H1 (cell line): ENCODE measurements around the gene BLVRA. TPM values are rescaled to one million over a fixed set of nuclear protein-coding genes. Genes with fewer than 3 reads are reported as not detected.

Experiments
- CTCF ChIA-PET: fragments of 300-600 bp; sonication (Branson Sonifier 250); formaldehyde crosslinking; loops from one replicate; lab custom pipeline; 2021; ENCODE audit not compliant: partially characterized antibody; lab: Charles Lee
- POLR2A ChIA-PET: fragments of 300-600 bp; sonication (Branson Sonifier 250); formaldehyde crosslinking; loops from one replicate; lab custom pipeline; 2021; ENCODE audit warnings: inconsistent platforms; ENCODE audit not compliant: partially characterized antibody; lab: Charles Lee
- DNase-seq, 2 experiments: peaks; one replicate each; pipeline versions ENCODE4 v3.0.0 to v3.0.0-alpha.2; 2010 to 2022; ENCODE audit warnings: low spot score in 2 of 2, low read depth in 1 of 2, mixed read lengths in 1 of 2
- FAIRE-seq: peaks from 2 replicates; lab custom pipeline; 2011; peaks lifted over from hg19 to GRCh38; lab: Jason Lieb, UNC
- H2AFZ ChIP-seq: 2 replicates; pipeline ENCODE4 v1.8.1; 2012; ENCODE audit warnings: low read length, inconsistent platforms
- H2AK5ac ChIP-seq: 2 replicates; pipeline ENCODE4 v1.6.1; 2013; ENCODE audit warnings: low read depth, low read length
- H2BK120ac ChIP-seq: replicated peaks from 2 replicates; pipeline ENCODE3; 2013; ENCODE audit warnings: low read depth, low read length, inconsistent platforms
- H2BK12ac ChIP-seq: 2 replicates; pipeline ENCODE4 v1.6.1; 2013; ENCODE audit warnings: low read depth, low read length
- H2BK15ac ChIP-seq: 2 replicates; pipeline ENCODE4 v1.6.1; 2013; ENCODE audit warnings: low read length
- H2BK20ac ChIP-seq: 2 replicates; pipeline ENCODE4 v1.6.1; 2013; ENCODE audit warnings: low read length
- H2BK5ac ChIP-seq: 2 replicates; pipeline ENCODE4 v1.6.1; 2013; ENCODE audit warnings: low read depth, low read length
- H3K14ac ChIP-seq: 2 replicates; pipeline ENCODE4 v1.6.1; 2013; ENCODE audit warnings: inconsistent platforms; ENCODE audit not compliant: insufficient read length
- H3K18ac ChIP-seq: 2 replicates; pipeline ENCODE4 v1.6.1; 2013; ENCODE audit warnings: low read length; ENCODE audit errors: extremely low read depth
- H3K23ac ChIP-seq: 2 replicates; pipeline ENCODE4 v1.6.1; 2013; ENCODE audit warnings: inconsistent platforms; ENCODE audit not compliant: insufficient read length
- H3K23me2 ChIP-seq: 2 replicates; pipeline ENCODE4 v1.6.1; 2013; ENCODE audit warnings: low read depth, low read length
- H3K27ac ChIP-seq: 2 replicates; pipeline ENCODE4 v1.6.1; 2011; ENCODE audit warnings: low read depth, low read length, inconsistent platforms
- H3K27me3 ChIP-seq, 4 experiments: replicated peaks in 1 of 4; 1 replicate in 1 of 4; 2 replicates in 3 of 4; pipeline versions ENCODE4 v1.6.1 to v1.8.1; 2011 to 2013; ENCODE audit warnings: low read length in 3 of 4, mild to moderate bottlenecking in 3 of 4, inconsistent platforms in 2 of 4, mixed read lengths in 2 of 4, moderate library complexity in 1 of 4; ENCODE audit not compliant: control insufficient read depth in 3 of 4, insufficient read depth in 3 of 4; ENCODE audit errors: extremely low read depth in 1 of 4
- H3K36me3 ChIP-seq, 4 experiments: 2 replicates each; pipeline versions ENCODE4 v1.6.1 to v1.8.1; 2011 to 2013; ENCODE audit warnings: mild to moderate bottlenecking in 4 of 4, low read length in 3 of 4, moderate library complexity in 2 of 4, control low read depth in 1 of 4, inconsistent platforms in 1 of 4; ENCODE audit not compliant: insufficient read depth in 4 of 4, control insufficient read depth in 2 of 4
- H3K4ac ChIP-seq: replicated peaks from 2 replicates; pipeline ENCODE3; 2013; ENCODE audit warnings: low read length, low read depth, mixed read lengths, inconsistent platforms; ENCODE audit not compliant: insufficient read length
- H3K4me1 ChIP-seq, 4 experiments: replicated peaks in 1 of 4; 1 replicate in 1 of 4; 2 replicates in 3 of 4; pipeline versions ENCODE4 v1.6.1 to v1.8.1; 2011 to 2013; ENCODE audit warnings: low read length in 3 of 4, inconsistent platforms in 2 of 4, mixed read lengths in 1 of 4; ENCODE audit not compliant: insufficient read depth in 4 of 4, control insufficient read depth in 3 of 4
- H3K4me2 ChIP-seq, 2 experiments: 2 replicates each; pipeline versions ENCODE4 v1.6.1 to v1.8.1; 2011 to 2013; ENCODE audit warnings: low read depth in 2 of 2, low read length in 2 of 2, control low read depth in 1 of 2, inconsistent platforms in 1 of 2, mild to moderate bottlenecking in 1 of 2; ENCODE audit not compliant: insufficient read depth in 1 of 2
- H3K4me3 ChIP-seq, 4 experiments: fragments of 200-600, 300-600 bp in 1 of 4; sonication (generic), shearing (Covaris generic), sonication (Bioruptor Twin) in 1 of 4; 2 replicates each; pipeline versions ENCODE4 v1.5.1 to v1.8.1; 2011 to 2016; ENCODE audit warnings: low read length in 4 of 4, low read depth in 3 of 4, control low read depth in 2 of 4, inconsistent platforms in 2 of 4, mild to moderate bottlenecking in 2 of 4, mixed read lengths in 1 of 4, moderate library complexity in 1 of 4; ENCODE audit not compliant: insufficient read depth in 2 of 4; ENCODE audit errors: extremely low read depth in 1 of 4
- H3K56ac ChIP-seq: replicated peaks from 2 replicates; pipeline ENCODE3; 2013; ENCODE audit warnings: low read depth, mild to moderate bottlenecking, mixed read lengths, low read length, inconsistent platforms; ENCODE audit not compliant: insufficient read length
- H3K79me1 ChIP-seq: 2 replicates; pipeline ENCODE4 v1.6.1; 2013; ENCODE audit warnings: low read depth, low read length, control low read depth
- H3K79me2 ChIP-seq, 2 experiments: 2 replicates each; pipeline versions ENCODE4 v1.6.1 to v1.8.1; 2012 to 2013; ENCODE audit warnings: low read length in 2 of 2, mild to moderate bottlenecking in 2 of 2, inconsistent platforms in 1 of 2; ENCODE audit not compliant: insufficient read depth in 2 of 2, control insufficient read depth in 1 of 2
- H3K9ac ChIP-seq, 4 experiments: replicated peaks in 1 of 4; 1 replicate in 1 of 4; 2 replicates in 3 of 4; pipeline versions ENCODE4 v1.6.1 to v1.8.1; 2011 to 2013; ENCODE audit warnings: low read depth in 3 of 4, low read length in 3 of 4, control low read depth in 2 of 4, mild to moderate bottlenecking in 2 of 4, moderate library complexity in 2 of 4, inconsistent platforms in 1 of 4; ENCODE audit errors: extremely low read depth in 1 of 4
- H3K9me3 ChIP-seq, 2 experiments: 2 replicates each; pipeline versions ENCODE4 v1.6.1 to v1.8.1; 2012 to 2013; ENCODE audit warnings: mild to moderate bottlenecking in 2 of 2, moderate library complexity in 2 of 2, control low read depth in 1 of 2, inconsistent platforms in 1 of 2, low read depth in 1 of 2, low read length in 1 of 2, mixed read lengths in 1 of 2; ENCODE audit not compliant: insufficient read depth in 2 of 2
- H4K20me1 ChIP-seq, 2 experiments: replicated peaks in 1 of 2; 2 replicates each; pipeline versions ENCODE3 to v1.8.1; 2011 to 2013; ENCODE audit warnings: inconsistent platforms in 2 of 2, low read length in 2 of 2, mild to moderate bottlenecking in 1 of 2; ENCODE audit not compliant: insufficient read depth in 2 of 2, control insufficient read depth in 1 of 2
- H4K5ac ChIP-seq: 2 replicates; pipeline ENCODE4 v1.6.1; 2013; ENCODE audit warnings: low read length, low read depth, mixed read lengths, inconsistent platforms; ENCODE audit not compliant: insufficient read length
- H4K8ac ChIP-seq: 2 replicates; pipeline ENCODE4 v1.8.0; 2013; ENCODE audit warnings: mild to moderate bottlenecking, moderate library complexity, low read length, inconsistent platforms; ENCODE audit not compliant: insufficient read depth; ENCODE audit errors: extremely low read depth
- H4K91ac ChIP-seq: replicated peaks from 2 replicates; pipeline ENCODE3; 2013; ENCODE audit warnings: low read length, mixed read lengths, inconsistent platforms; ENCODE audit not compliant: insufficient read length
- ATF3 ChIP-seq: IDR thresholded peaks from 2 replicates; pipeline ENCODE4 v1.6.1; 2011; ENCODE audit warnings: low read depth, mild to moderate bottlenecking, low read length; ENCODE audit not compliant: insufficient read depth
- EZH2 ChIP-seq: fragments of 200-600 bp; sonication (generic); IDR thresholded peaks from 2 replicates; pipeline ENCODE4 v1.7.1; 2012; ENCODE audit warnings: low read depth, mild to moderate bottlenecking, moderate library complexity, low read length, inconsistent platforms; ENCODE audit not compliant: severe bottlenecking
- GABPA ChIP-seq: IDR thresholded peaks from 2 replicates; pipeline ENCODE4 v1.6.1; 2011; ENCODE audit warnings: mild to moderate bottlenecking, low read length, moderate library complexity, borderline replicate concordance; ENCODE audit not compliant: insufficient read depth
- HDAC2 ChIP-seq, 2 experiments: fragments of 300-600 bp in 1 of 2; sonication (generic) in 1 of 2; IDR thresholded peaks; 2 replicates each; pipeline ENCODE4 v1.6.1; 2011 to 2012; ENCODE audit warnings: low read depth in 2 of 2, low read length in 2 of 2, mild to moderate bottlenecking in 2 of 2, moderate library complexity in 2 of 2, borderline replicate concordance in 1 of 2, inconsistent platforms in 1 of 2
- HDAC6 ChIP-seq: IDR thresholded peaks from one replicate; pipeline ENCODE4 v1.7.1; 2012; ENCODE audit warnings: low read depth, mild to moderate bottlenecking, inconsistent platforms, low read length, moderate library complexity
- KDM5A ChIP-seq: fragments of 200-600 bp; IDR thresholded peaks from 2 replicates; pipeline ENCODE4 v1.7.1; 2012; ENCODE audit warnings: mild to moderate bottlenecking, low read length, inconsistent platforms, mixed read lengths
- MAFK ChIP-seq: IDR thresholded peaks from 2 replicates; pipeline ENCODE4 v1.6.1; 2012; ENCODE audit warnings: low read depth, mild to moderate bottlenecking, improper control_type of control experiment, low read length
- RBBP5 ChIP-seq: IDR thresholded peaks from 2 replicates; pipeline ENCODE4 v1.7.1; 2012; ENCODE audit warnings: low read depth, mild to moderate bottlenecking, inconsistent platforms, low read length, moderate library complexity, borderline replicate concordance
- RFX5 ChIP-seq: IDR thresholded peaks from 2 replicates; pipeline ENCODE4 v1.6.1; 2011; ENCODE audit warnings: low read depth, low read length, improper control_type of control experiment, borderline replicate concordance
- RXRA ChIP-seq: IDR thresholded peaks from 2 replicates; pipeline ENCODE4 v1.6.1; 2011; ENCODE audit warnings: low read depth, mild to moderate bottlenecking, low read length, moderate library complexity; ENCODE audit not compliant: insufficient read depth
- SP4 ChIP-seq: IDR thresholded peaks from 2 replicates; pipeline ENCODE4 v1.6.1; 2012; ENCODE audit warnings: low read length, inconsistent platforms
- YY1 ChIP-seq: IDR thresholded peaks from 2 replicates; pipeline ENCODE4 v1.6.1; 2011; ENCODE audit warnings: low read depth, mild to moderate bottlenecking, low read length
- whole genome bisulfite sequencing, 2 experiments: shearing (Covaris generic) in 1 of 2; methylation state at CpG; one replicate each; pipeline versions ENCODE4 v1.1.6 to v1.1.7; 2013 to 2015; ENCODE audit warnings: low lambda C conversion rate in 2 of 2, mixed read lengths in 2 of 2, inconsistent platforms in 1 of 2, low coverage in 1 of 2, missing lambda C conversion rate in 1 of 2; ENCODE audit not compliant: insufficient replicate concordance in 2 of 2, insufficient coverage in 1 of 2, insufficient read length in 1 of 2; ENCODE audit errors: extremely low coverage in 1 of 2, missing lambda C conversion rate in 1 of 2; 5-methylcytosine and 5-hydroxymethylcytosine counted together
- polyA plus RNA-seq, 7 experiments: library from polyadenylated mRNA; depleted of rRNA in 3 of 7; stranded (reverse) in 5 of 7; unstranded in 2 of 7; fragments of >200 nt in 5 of 7; fragments of 200-250 nt in 2 of 7; gene quantifications; 1 replicate in 5 of 7; 2 replicates in 1 of 7; 4 replicates in 1 of 7; pipeline versions ENCODE4 v1.2.1 to v1.2.3, GENCODE V29; 2011 to 2013; ENCODE audit warnings: missing spikeins in 2 of 7, mixed read lengths in 2 of 7
- total RNA-seq: library from RNA; stranded (reverse); fragmentation: NEBNext Ultra II Directional; extraction: Animal tissue kit (Norgen Biotek cat#: 25700); gene quantifications from 2 replicates; pipeline ENCODE4 v1.2.1, GENCODE V29; 2021

The BLVRA gene
- total and polyA plus RNA-seq, 2 of the 8 experiments (the other 6 are each of a cell fraction or from before 2014, with no cell fraction given): 16.1 to 37.1 TPM

- Histone ChIP-seq H3K27ac (no peak overlapping the region), H2AFZ (no peak overlapping the region)
- TF ChIP-seq HDAC2 (IDR thresholded peaks at IDR 0.05; ENCODE audit: borderline replicate concordance in 1 of 2, low read depth in 2 of 2, low read length in 2 of 2): no peak
- TF ChIP-seq RFX5: no peak
- no peak for TF ChIP-seq RXRA
- TF ChIP-seq EZH2: no peak
- TF ChIP-seq YY1: no peak
- no peak for TF ChIP-seq GABPA
- no peak for TF ChIP-seq ATF3
- no peak for TF ChIP-seq HDAC6
- TF ChIP-seq SP4: no peak
- TF ChIP-seq RBBP5: no peak
- TF ChIP-seq MAFK: no peak
- no peak for TF ChIP-seq KDM5A
These were observed 34.1 kb downstream of the BLVRA start for GRCh38 chr7:43792471-43793150.

More at GRCh38 chr7:43792471-43793150, 34.1 kb downstream of the BLVRA start:
- H3K4me3 ChIP-seq: no peak overlapping the region
- no peak overlapping the region for H3K14ac ChIP-seq
- no peaks in the 10 kb centered on the region for H3K9me3 ChIP-seq
- ChIA-PET CTCF (interaction anchor here (0.6 to 2.9 kb wide), 5 partner anchors 14 to 353 kb away, joined by 3 to 15 read pairs (median 3); no protein-coding TSS in a partner anchor), POLR2A (no interaction called here)
- H4K20me1 ChIP-seq: no peaks in the 10 kb centered on the region
- H3K18ac ChIP-seq: no peak overlapping the region
- H3K56ac ChIP-seq: no peak overlapping the region
- no peaks in the 10 kb centered on the region for H3K4me1 ChIP-seq
- no peak overlapping the region for H3K4ac ChIP-seq
- 81% methylated on average over 6 of the region's 6 CpGs; no CpG with 5 or more reads in 1 of the 2 experiments for WGBS, 2 experiments
- H3K23me2 ChIP-seq: no peaks in the 10 kb centered on the region; the same call in 1 of the 2 replicates
- no peak overlapping the region for H2AK5ac ChIP-seq
- no peak overlapping the region for H3K23ac ChIP-seq
- H3K27me3 ChIP-seq: no peaks in the 10 kb centered on the region
- no peak overlapping the region for H2BK15ac ChIP-seq
- no peak for DNase-seq
- no peak overlapping the region for H2BK12ac ChIP-seq
- H3K79me1 ChIP-seq: no peaks in the 10 kb centered on the region
- no peak for FAIRE-seq
- no peak overlapping the region for H2BK20ac ChIP-seq
- H2BK5ac ChIP-seq: no peak overlapping the region
- H3K9ac ChIP-seq: no peak overlapping the region
- H4K5ac ChIP-seq: no peak overlapping the region
- H3K79me2 ChIP-seq: no peaks in the 10 kb centered on the region
- H4K8ac ChIP-seq: no peak overlapping the region
- H4K91ac ChIP-seq: no peak overlapping the region
- peaks cover 0 to 2% (median 0%) of the 10 kb centered on the region in 4 experiments; a peak in 2 of 8 replicates for H3K36me3 ChIP-seq
- no peak overlapping the region for H2BK120ac ChIP-seq
- no peak overlapping the region for H3K4me2 ChIP-seq
